ENCODE results near the gene WDR54.
"Not testable (repeated sequence)": the region's sequence is repeated elsewhere in the genome, so short reads cannot be mapped to it uniquely, and the experiment has no call there.

Gene WDR54

DNA sequence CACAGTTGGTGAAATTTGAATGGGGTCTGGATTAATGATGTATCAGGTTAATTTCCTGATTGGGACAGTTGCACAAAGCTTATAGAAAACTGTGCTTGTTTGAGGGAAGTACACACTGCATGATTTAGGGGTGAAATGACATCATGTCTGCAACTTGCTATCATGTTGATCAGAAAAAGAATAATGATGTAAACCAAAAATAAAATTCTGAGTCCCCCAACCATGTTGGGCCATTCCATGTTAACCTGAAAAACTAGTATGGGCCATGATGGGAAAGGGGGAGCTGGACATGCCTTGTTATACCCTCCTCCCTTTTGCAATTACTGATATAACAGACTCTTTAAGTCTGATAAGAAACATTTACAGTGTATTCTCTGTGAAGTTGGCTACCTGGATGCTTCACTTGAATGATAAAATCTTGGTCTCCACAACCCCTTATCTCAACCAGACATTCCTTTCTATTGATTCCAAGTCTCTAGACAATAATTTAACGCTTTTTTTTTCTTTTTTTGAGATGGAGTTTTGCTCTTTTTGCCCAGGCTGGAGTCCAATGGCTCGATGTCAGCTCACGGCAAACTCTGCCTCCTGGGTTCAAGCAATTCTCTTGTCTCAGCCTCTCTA is 29.1 kb downstream of the WDR54 start:
- in situ Hi-C loops (cut with MboI; ENCODE audit: low sequenced_read_pairs): no loop called here

- in situ Hi-C loops (cut with MboI; ENCODE audit: low sequenced_read_pairs): no loop called here
Measured at GRCh38 chr2:74454654-74455511, 33.4 kb downstream of the WDR54 start, which contains the start of gene INO80B. TSS of gene INO80B (plus strand) at chr2:74455087. CDS start at chr2:74455117, 30 bp downstream.

- in situ Hi-C loops (cut with MboI; ENCODE audit: low sequenced_read_pairs): no loop called here
Measured at GRCh38 chr2:74457129-74457548, 35.6 kb downstream of the WDR54 start.

- in situ Hi-C loops (cut with MboI; ENCODE audit: low sequenced_read_pairs): no loop called here
Measured at GRCh38 chr2:74457549-74458131, 36.1 kb downstream of the WDR54 start.

GRCh38 chr2:74458132-74458937 is 36.8 kb downstream of the WDR54 start, which contains the start of gene WBP1:
TSS of gene WBP1 (plus strand) at chr2:74458438. CDS start at chr2:74458603, 165 bp downstream.
- in situ Hi-C loops (cut with MboI; ENCODE audit: low sequenced_read_pairs): no loop called here

DNA sequence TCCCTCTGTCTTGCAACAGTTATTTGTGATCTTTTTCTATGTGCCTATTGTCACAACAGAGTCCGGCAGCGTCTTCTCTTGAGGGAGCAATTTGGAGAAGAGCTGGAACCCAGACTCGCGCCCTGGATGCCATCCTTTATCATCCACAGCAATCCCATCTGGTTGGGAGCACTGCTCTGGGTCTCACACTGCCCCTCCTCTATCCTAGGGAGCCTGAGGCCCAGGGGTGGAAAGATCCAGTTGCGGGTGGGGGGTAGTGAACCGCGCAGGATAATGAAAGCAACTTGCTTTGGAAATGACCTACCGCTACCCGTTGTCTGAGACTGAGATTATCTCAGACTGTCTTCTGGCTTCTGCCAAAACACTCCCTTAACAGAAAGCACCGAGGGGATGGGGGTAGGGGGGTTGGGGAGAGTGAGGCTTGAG is 37.4 kb downstream of the WDR54 start:
- in situ Hi-C loops (cut with MboI; ENCODE audit: low sequenced_read_pairs): no loop called here

GRCh38 chr2:74459503-74460118 is 38.1 kb downstream of the WDR54 start:
- in situ Hi-C loops (cut with MboI; ENCODE audit: low sequenced_read_pairs): not testable (repeated sequence)

DNA sequence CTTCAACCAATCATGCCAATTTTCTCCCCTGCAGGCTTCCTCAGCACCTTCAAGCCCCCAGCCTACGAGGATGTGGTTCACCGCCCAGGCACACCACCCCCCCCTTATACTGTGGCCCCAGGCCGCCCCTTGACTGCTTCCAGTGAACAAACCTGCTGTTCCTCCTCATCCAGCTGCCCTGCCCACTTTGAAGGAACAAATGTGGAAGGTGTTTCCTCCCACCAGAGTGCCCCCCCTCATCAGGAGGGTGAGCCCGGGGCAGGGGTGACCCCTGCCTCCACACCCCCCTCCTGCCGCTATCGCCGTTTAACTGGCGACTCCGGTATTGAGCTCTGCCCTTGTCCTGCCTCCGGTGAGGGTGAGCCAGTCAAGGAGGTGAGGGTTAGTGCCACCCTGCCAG is 38.7 kb downstream of the WDR54 start:
- in situ Hi-C loops (cut with MboI; ENCODE audit: low sequenced_read_pairs): not testable (repeated sequence)

- in situ Hi-C loops (cut with MboI; ENCODE audit: low sequenced_read_pairs): no loop called here
Measured at GRCh38 chr2:74461187-74462053, 39.9 kb downstream of the WDR54 start.

DNA sequence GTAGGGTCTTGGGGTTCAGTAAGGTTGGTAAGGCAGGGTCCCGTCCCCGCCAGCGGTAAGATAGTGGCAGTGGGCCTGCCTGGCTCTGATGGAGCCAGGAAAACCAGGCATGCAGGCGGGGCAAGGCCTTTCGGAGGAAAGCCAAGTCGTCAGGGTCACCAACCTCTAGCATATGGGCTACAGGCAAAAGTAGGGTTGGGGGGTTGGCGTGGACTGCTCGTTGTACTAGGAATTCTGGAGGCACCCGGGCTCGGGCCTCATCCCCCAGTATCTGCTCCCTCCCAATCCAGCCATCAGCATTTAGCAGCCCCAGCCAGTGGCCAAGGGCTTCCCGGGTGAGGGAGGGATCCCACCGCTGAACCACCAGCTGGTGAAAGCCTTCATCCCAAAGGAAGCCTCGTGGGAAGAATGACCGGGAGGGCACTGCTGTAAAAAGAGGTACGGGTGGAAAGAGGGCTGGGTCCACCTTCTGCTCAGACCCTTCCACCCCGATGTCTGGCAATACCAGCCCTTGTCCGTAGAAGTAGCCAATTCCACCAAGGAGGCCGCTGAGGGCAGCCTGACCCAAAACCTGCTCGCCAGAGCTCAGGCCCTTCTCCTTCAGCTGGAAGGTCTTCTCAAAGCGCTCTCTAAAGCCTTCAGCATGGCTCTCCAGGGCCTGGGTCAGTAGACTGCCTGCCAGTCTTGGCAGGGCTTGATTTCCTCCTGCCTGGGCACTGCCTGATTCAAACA is 40.7 kb downstream of the WDR54 start:
- in situ Hi-C loops (cut with MboI; ENCODE audit: low sequenced_read_pairs): no loop called here

- in situ Hi-C loops (cut with MboI; ENCODE audit: low sequenced_read_pairs): no loop called here
Measured at GRCh38 chr2:74462786-74463105, 41.2 kb downstream of the WDR54 start.

DNA sequence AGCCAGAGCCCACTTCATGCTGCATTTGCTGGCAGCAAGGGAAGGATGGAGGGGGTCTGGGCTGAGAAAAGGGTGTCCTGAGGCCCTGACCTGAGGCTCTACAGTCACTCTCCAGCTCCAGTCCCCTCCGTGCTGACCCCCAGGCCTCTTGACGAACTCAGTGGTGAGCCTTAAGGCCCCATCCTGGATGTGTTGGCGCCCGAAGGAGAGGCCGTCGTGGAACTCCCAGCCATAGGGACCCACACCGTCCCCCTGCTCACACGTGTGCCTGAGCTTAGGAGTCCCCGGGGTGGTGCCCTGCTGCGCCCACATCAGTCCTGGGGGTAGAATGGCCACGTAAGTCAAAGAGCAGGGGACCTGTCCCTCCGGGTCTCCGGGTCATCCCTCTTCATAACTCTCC is 42.9 kb downstream of the WDR54 start:
- in situ Hi-C loops (cut with MboI; ENCODE audit: low sequenced_read_pairs): no loop called here

- in situ Hi-C loops (cut with MboI; ENCODE audit: low sequenced_read_pairs): not testable (repeated sequence)
Measured at GRCh38 chr2:74470742-74471141, 49.2 kb downstream of the WDR54 start.

GRCh38 chr2:74471332-74472065 is 50.0 kb downstream of the WDR54 start:
- in situ Hi-C loops (cut with MboI; ENCODE audit: low sequenced_read_pairs): no loop called here

GRCh38 chr2:74472086-74472944 is 50.8 kb downstream of the WDR54 start, which contains the start of gene MRPL53:
TSS of gene MRPL53 (minus strand) at chr2:74472680. CDS start at chr2:74472660, 20 bp downstream.
- in situ Hi-C loops (cut with MboI; ENCODE audit: low sequenced_read_pairs): no loop called here

DNA sequence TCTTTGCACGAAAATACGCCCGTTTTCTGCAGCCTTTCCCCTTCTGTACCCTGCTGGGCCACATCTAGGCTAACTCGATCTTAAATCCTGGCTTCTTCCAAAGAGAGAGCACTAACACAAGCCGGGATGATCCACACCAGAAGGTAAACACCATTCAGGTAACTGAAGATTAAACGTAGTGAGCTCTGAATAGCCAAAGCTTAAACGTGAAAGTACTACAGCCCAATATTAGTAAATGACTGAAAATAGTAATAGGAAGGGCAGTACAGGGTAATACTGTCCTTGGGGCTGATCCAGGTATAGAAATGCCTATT is 51.4 kb downstream of the WDR54 start:
- in situ Hi-C loops (cut with MboI; ENCODE audit: low sequenced_read_pairs): no loop called here

- in situ Hi-C loops (cut with MboI; ENCODE audit: low sequenced_read_pairs): no loop called here
Measured at GRCh38 chr2:74474481-74474880, 53.0 kb downstream of the WDR54 start.
